ENCODE measurements around the gene STK38. TPM values are rescaled to one million over a fixed set of nuclear protein-coding genes. Genes with fewer than 3 reads are reported as not detected.

Gene STK38
- total and polyA plus RNA-seq, 2 of the 8 experiments (the other 6 are each of a cell fraction or from before 2014, with no cell fraction given), result 8.1 to 19.8 TPM

DNA sequence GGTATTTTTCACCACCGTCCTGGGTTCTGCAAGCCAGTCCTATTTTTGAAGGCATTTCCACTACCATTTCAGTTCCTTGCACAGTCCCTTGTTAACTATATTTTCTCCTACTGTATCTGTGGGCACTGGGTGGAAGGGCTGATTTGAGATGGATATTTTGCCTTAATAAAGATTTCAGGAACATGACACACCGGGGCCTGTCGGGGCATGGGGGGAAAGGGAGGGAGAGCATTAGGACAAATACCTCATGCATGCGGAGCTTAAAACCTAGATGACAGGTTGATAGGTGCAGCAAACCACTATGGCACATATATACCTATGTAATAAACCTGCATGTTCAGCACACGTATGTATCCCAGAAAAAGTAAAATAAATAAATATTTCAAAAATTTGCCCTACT lies 22.4 kb downstream of the STK38 start:
- ChIA-PET POLR2A (ENCODE audit: partially characterized antibody) (no interaction called here), CTCF (ENCODE audit: partially characterized antibody) (no interaction called here)
- H2BK20ac ChIP-seq (ENCODE audit: low read length), result no peak overlapping the region
- peaks cover 4 to 35% (median 13%) of the 10 kb centered on the region in 4 experiments; a peak in 6 of 8 replicates for H3K36me3 ChIP-seq (ENCODE audit: control insufficient read depth in 2 of 4, insufficient read depth in 4 of 4, low read length in 3 of 4)
- no peak overlapping the region for H3K4ac ChIP-seq (replicated peaks; ENCODE audit: insufficient read length, low read depth, low read length)
- H3K9me3 ChIP-seq (ENCODE audit: insufficient read depth in 2 of 2, low read depth in 1 of 2, low read length in 1 of 2), result no peaks in the 10 kb centered on the region
- H3K4me1 ChIP-seq (replicated peaks in 1 of 4; ENCODE audit: control insufficient read depth in 3 of 4, insufficient read depth in 4 of 4, low read length in 3 of 4), result no peaks in the 10 kb centered on the region
- H2BK120ac ChIP-seq (replicated peaks; ENCODE audit: low read depth, low read length), result no peak overlapping the region
- H3K4me3 ChIP-seq (ENCODE audit: extremely low read depth in 1 of 4, insufficient read depth in 2 of 4, low read depth in 3 of 4, low read length in 4 of 4), result no peak overlapping the region
- no peak overlapping the region for H3K56ac ChIP-seq (replicated peaks; ENCODE audit: insufficient read length, low read depth, low read length)
- no peak overlapping the region for H2AK5ac ChIP-seq (ENCODE audit: low read depth, low read length)
- no peak overlapping the region for H4K91ac ChIP-seq (replicated peaks; ENCODE audit: insufficient read length, low read length)
- no peak for TF ChIP-seq SIN3A (conservative IDR thresholded peaks at IDR 0.05 in 1 of 2, IDR thresholded peaks at IDR 0.05 in 1 of 2; ENCODE audit: low read depth in 1 of 2, low read length in 2 of 2)
- DNase-seq (ENCODE audit: low read depth in 1 of 2, low spot score in 2 of 2), result no peak
- WGBS, 2 experiments (ENCODE audit: extremely low coverage in 1 of 2, insufficient coverage in 1 of 2, insufficient read length in 1 of 2, insufficient replicate concordance in 2 of 2, low coverage in 1 of 2, low lambda C conversion rate in 2 of 2, missing lambda C conversion rate in 1 of 2), result 94% methylated on average over 5 of the region's 5 CpGs; no CpG with 5 or more reads in 1 of the 2 experiments
- no peak overlapping the region for H3K4me2 ChIP-seq (ENCODE audit: insufficient read depth in 1 of 2, low read depth in 2 of 2, low read length in 2 of 2)
- no peak overlapping the region for H3K23ac ChIP-seq (ENCODE audit: insufficient read length)
- peaks cover 5% of the 10 kb centered on the region for H3K79me1 ChIP-seq (ENCODE audit: low read depth, low read length)
- H3K18ac ChIP-seq (ENCODE audit: extremely low read depth, low read length), result no peak overlapping the region
- no peak overlapping the region for H3K27ac ChIP-seq (ENCODE audit: low read depth, low read length)
- H3K9ac ChIP-seq (replicated peaks in 1 of 4; ENCODE audit: extremely low read depth in 1 of 4, low read depth in 3 of 4, low read length in 3 of 4), result no peak overlapping the region
- peaks cover 2% of the 10 kb centered on the region in 2 experiments for H4K20me1 ChIP-seq (replicated peaks in 1 of 2; ENCODE audit: control insufficient read depth in 1 of 2, insufficient read depth in 2 of 2, low read length in 2 of 2)
- H3K14ac ChIP-seq (ENCODE audit: insufficient read length), result no peak overlapping the region
- no peaks in the 10 kb centered on the region; a peak in 2 of 4 replicates for H3K79me2 ChIP-seq (ENCODE audit: control insufficient read depth in 1 of 2, insufficient read depth in 2 of 2, low read length in 2 of 2)
- no peak for FAIRE-seq
- no peak overlapping the region for H2AFZ ChIP-seq (ENCODE audit: low read length)
- H4K8ac ChIP-seq (ENCODE audit: extremely low read depth, insufficient read depth, low read length), result no peak overlapping the region
- no peaks in the 10 kb centered on the region for H3K27me3 ChIP-seq (replicated peaks in 1 of 4; ENCODE audit: control insufficient read depth in 3 of 4, extremely low read depth in 1 of 4, insufficient read depth in 3 of 4, low read length in 3 of 4)
- no peak overlapping the region for H2BK15ac ChIP-seq (ENCODE audit: low read length)
- H2BK5ac ChIP-seq (ENCODE audit: low read depth, low read length), result no peak overlapping the region
- no peak overlapping the region for H4K5ac ChIP-seq (ENCODE audit: insufficient read length, low read depth, low read length)
- H3K23me2 ChIP-seq (ENCODE audit: low read depth, low read length), result no peaks in the 10 kb centered on the region
- no peak overlapping the region for H2BK12ac ChIP-seq (ENCODE audit: low read depth, low read length)

Measured in H1 (cell line).